NOMO-1 (cell line): ENCODE measurements around the gene ALOX5.
"Not testable (repeated sequence)": the region's sequence is repeated elsewhere in the genome, so short reads cannot be mapped to it uniquely, and the experiment has no call there.

ENCODE experiments used
- DNase-seq, 2 experiments: peaks; one replicate each; lab custom pipeline; 2025; ENCODE audit not compliant: unreplicated experiment in 2 of 2; lab: John Stamatoyannopoulos, UW

The ALOX5 gene

DNA sequence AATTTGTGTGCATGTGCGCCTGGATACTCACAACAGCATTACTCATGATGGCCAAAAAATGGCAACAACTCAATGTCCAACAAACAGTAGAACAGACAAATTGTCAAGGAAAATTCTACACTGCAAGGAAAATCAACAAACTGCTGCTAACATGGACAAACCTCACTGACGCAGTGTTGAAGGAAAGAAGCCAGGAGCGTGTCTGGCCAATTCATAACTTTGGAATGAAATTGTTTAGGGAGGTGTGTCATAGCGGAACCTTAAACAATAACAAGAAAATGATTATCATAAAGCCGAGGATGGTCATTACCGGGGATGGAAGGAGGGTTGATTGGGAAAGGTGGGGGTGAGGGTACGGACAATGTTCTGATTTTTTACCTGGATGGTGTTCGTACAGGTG lies 29.1 kb downstream of the ALOX5 start:
- DNase-seq: no peak

- DNase-seq: peak; percentile 36 to 77
These were observed 30.2 kb downstream of the ALOX5 start for GRCh38 chr10:45404087-45404769.

DNA sequence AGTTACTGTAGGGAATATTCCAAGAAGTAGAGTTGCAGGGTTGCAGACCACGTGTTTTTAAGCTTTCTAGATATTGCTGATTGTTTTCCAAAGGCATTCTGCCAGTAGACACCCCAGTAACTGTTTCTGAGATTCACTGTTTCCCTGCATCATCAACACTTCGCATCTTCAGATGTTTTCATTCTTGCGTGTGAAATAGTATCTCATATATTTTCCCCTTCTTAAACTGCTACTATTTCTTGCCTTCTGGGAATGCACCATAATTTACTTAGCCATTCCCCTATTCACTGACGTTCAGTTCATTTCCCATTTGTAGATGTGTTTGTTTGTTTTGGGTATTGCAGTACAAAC lies 30.7 kb downstream of the ALOX5 start:
- DNase-seq: no peak

- no peak for DNase-seq
These were observed 33.5 kb downstream of the ALOX5 start for GRCh38 chr10:45407542-45407941.

- DNase-seq: no peak
These were observed 34.7 kb downstream of the ALOX5 start for GRCh38 chr10:45408421-45409319.

GRCh38 chr10:45409347-45409746 lies 35.3 kb downstream of the ALOX5 start:
- not testable (repeated sequence) for DNase-seq

DNA sequence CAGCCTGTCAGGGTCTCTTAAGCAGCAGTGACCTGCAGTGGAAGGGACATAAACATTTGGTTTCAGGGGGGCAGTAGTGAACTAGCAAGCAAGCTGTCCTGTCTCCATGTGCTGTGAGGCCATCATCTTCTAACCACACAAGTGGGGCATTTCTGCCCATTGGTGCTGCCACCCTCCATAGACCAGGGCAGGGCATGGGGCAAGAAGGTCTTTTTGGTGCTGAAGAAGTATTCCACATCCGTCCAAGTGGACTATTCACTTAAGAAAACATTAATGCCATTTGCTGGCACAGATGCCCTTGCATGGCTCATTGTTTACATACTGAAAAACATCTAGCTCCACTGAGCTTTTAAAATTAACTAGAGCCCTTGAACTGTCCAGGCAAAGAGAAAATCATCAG lies 35.8 kb downstream of the ALOX5 start:
- no peak for DNase-seq

- no peak for DNase-seq
These were observed 36.4 kb downstream of the ALOX5 start for GRCh38 chr10:45410489-45410806.

DNA sequence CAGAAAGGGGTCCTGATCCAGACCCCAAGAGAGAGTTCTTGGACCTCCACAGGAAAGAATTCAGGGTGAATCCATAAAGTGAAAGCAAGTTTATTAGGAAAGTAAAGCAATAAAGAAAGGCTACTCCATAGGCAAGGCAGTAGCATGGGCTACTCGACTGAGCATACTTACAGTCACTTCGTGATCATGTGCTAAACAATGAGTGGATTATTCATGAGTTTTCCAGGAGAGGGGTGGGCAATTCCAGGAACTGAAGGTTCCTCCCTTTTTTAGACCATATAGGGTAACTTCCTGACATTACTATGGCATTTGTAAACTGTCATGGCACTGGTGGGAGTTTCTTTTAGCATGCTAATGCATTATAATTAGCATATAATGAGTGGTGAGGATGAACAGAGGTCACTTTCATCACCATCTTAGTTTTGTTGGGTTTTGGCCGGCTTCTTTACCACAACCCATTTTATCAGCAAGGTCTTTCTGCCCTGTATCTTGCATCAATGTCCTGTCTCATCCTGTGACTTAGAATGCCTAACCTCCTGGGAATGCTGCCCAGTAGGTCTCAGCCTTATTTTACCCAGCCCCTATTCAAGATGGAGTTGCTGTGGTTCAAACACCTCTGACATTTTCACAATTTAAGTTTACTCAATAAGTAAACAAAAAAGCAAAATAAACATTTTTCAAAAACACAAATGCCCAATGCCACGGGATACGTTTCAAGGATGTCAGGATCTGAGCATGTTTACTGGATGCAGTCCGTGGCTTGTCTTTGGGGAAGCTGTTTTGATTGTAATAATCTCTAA lies 37.0 kb downstream of the ALOX5 start:
- no peak for DNase-seq

- no peak for DNase-seq
These were observed 37.6 kb downstream of the ALOX5 start for GRCh38 chr10:45411607-45411940.

DNA sequence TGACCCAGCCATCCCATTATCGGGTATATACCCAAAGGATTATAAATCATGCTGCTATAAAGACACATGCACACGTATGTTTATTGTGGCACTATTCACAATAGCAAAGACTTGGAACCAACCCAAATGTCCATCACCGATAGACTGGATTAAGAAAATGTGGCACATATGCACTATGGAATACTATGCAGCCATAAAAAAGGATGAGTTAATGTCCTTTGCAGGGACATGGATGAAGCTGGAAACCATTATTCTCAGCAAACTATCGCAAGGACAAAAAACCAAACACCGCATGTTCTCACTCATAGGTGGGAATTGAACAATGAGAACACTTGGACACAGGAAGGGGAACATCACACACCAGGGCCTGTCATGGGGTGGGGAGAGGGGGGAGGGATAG lies 41.0 kb downstream of the ALOX5 start:
- DNase-seq: not testable (repeated sequence)

- no peak for DNase-seq
These were observed 42.6 kb downstream of the ALOX5 start for GRCh38 chr10:45416603-45417002.

- DNase-seq: no peak
These were observed 43.7 kb downstream of the ALOX5 start for GRCh38 chr10:45417746-45418145.

- DNase-seq: peak in 1 of 2 experiments; percentile 32
These were observed 44.4 kb downstream of the ALOX5 start for GRCh38 chr10:45418417-45418848.

- peak in 1 of 2 experiments; percentile 40 for DNase-seq
These were observed 45.0 kb downstream of the ALOX5 start for GRCh38 chr10:45418849-45419675.

DNA sequence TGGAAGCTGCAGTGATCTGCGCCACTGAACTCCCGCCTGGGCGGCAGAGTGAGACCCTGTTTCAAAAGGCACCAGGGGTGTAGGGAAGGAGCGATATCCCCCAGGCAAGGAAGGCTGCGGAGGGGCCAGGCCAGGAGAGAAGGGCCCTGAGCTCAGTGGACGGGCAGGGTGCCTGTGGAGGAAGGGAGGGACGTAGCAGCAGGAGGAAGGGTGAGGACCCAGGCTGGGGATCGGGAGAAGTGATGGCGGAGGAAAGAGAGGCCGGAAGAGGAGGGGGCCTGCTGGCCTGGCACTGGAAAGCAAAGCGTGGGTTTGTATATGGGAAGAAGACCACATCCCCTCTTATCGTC lies 45.6 kb downstream of the ALOX5 start:
- DNase-seq: no peak

DNA sequence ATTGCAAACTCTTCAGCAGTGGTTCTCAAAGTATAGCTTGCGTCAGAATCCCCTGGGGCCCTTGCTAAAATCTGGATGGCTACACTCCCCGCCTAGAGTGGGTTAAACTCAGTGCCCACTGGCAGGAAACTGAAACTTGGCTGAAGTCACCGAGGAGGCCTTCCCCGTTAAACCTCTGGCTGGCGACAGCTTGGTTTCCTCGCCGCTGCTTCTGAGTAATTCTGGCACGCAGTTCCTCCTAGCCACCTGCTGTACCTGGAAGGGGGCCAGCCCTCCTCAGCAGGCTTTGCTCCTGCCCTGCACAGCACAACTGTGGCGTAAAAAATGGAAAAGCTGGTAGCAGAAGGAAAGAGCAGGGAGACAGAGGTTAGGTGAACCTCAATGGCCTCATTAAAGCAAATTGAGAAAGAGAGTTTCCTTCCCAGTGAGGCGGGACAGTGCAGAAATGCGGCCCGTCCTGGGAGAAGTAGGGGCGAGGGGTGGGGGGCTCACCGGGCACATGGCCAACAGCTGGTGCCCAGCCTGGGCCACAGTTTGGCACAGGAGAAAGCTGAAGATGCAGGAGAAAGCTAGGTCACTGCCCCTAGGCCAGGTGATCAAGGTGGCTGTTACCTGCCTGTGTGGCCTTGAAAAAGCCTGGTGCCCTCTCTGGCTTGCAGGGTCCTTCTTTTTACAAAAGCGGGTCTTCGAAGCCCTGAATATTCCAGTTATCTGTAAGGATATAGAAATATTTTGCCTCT lies 46.6 kb downstream of the ALOX5 start:
- peak; percentile 35 to 48 for DNase-seq

DNA sequence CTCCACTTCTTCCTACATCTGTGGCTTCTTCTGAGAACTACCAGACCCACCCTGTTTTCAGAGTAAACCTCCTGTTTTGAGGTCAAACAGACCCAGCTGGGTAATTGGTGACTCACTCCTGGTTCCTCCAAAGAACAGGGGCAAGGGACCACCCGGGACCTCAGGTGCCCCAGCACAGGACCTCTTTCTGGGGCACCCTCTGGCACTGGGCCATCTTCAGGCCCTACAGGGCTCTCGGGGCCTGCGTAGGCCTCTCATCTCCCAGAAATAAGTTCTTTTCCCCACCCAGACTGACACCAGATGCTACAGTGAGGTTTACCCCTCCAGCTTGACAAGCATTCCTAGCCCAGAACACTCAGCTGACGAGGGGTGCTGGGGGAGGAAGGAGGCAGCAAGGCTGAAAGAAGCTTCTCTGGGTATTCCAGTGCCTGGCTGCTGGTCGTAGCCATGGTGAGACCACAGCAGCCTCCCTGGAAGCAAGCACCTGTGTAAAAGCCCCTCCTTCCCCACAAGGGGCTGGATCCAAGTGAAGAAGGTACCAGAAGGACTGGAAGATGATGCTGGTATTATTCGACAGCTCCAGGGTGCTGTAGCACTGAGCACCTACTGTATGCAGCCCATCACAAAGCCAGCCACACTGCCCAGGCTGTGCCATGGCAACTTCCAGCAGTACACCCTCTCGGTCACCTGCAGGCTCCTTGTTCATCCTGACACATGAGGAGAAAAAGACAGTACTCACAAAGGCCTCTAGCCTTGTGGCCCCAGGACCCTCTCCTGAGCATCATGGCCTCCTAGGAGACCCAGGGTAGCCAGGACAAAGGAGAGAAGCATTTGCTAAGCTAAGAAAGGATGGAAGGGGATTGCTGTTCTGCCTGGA lies 47.4 kb downstream of the ALOX5 start:
- DNase-seq: peak in 1 of 2 experiments; percentile 12

DNA sequence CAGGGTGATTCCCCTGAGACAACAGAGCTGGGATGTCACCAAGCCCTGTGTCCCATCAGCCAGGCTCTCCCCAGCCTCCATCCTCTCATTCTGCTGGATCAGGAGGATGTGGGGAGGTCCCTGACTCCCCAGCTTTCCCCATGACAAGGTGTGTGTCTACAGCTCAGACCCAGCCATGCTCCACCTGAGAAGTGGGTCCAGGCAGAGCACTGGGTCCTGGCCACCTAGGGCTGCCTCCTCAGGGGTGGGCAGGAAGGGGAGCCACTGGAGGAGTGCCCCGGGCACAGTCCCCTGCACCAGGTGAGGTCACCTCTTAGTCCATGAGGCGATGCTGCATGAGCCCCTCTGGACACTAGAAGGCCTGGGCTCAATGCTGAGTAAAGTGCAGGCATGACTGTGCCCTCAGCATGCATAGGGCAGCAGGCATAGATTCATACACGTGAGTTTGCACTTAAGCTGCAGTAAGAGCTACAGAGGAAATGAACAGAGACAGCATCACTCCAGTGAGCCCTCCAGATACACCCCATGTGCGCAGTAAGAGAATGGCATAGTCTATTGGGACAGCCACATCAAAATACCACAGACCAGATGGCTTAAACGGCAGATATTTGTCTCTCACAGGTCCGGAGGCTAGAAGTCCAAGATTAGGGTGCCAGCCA lies 48.3 kb downstream of the ALOX5 start:
- DNase-seq: no peak
